ENCODE results near the gene RPS27A. TPM values are rescaled to one million over a fixed set of nuclear protein-coding genes. Genes with fewer than 3 reads are reported as not detected.
A peak's percentile ranks its signal among the peaks of the same experiment; 100 is the strongest.
"Not testable (repeated sequence)": the region's sequence is repeated elsewhere in the genome, so short reads cannot be mapped to it uniquely, and the experiment has no call there.

Gene RPS27A
- total and polyA plus RNA-seq, 8 donors: 501 to 1,369 (median 622) TPM

GRCh38 chr2:55268288-55268906 lies 35.9 kb downstream of the RPS27A start:
- peak overlapping the region; percentile 56 to 72 (median 68) for H3K4me3 ChIP-seq
- no peaks in the 10 kb centered on the region for H3K9me3 ChIP-seq
- H3K27me3 ChIP-seq: no peaks in the 10 kb centered on the region
- peaks cover 0 to 7% (median 5%) of the 10 kb centered on the region in 3 donors for H3K4me1 ChIP-seq
- peak overlapping the region; percentile 59 to 84 (median 78) for H3K27ac ChIP-seq
- FAIRE-seq (no peak), DNase-seq (no peak), ATAC-seq (peak in 3 of 4 donors; percentile 7 to 13 (median 12))
- no peak for TF ChIP-seq CTCF (IDR thresholded peaks at IDR 0.05)
- intact Hi-C loops (cut with DNase I): no loop called here
- H3K36me3 ChIP-seq: peaks cover 0 to 9% (median 0%) of the 10 kb centered on the region in 3 donors
- 6% methylated on average over 13 of the region's 13 CpGs for WGBS, 2 donors

- H3K27ac ChIP-seq: peak within 1 kb of the TSS; percentile 59 to 84 (median 78)
- DNase-seq (peak; percentile 92 to 97 (median 96)), ATAC-seq (peak; percentile 99 to 100 (median 100)), FAIRE-seq (peak; percentile 47)
- peak within 1 kb of the TSS; percentile 56 to 72 (median 68) for H3K4me3 ChIP-seq
- 0 to 1% methylated on average over 43 of the region's 43 CpGs for WGBS, 2 donors
- intact Hi-C loops (cut with DNase I): no loop called here
- H3K36me3 ChIP-seq: peaks cover 0 to 7% (median 0%) of the 10 kb centered on the region in 3 donors
- no peaks in the 10 kb centered on the region for H3K27me3 ChIP-seq
- peaks cover 0 to 7% (median 5%) of the 10 kb centered on the region in 3 donors for H3K4me1 ChIP-seq
- H3K9me3 ChIP-seq: no peaks in the 10 kb centered on the region
- peak in 1 of 4 donors; percentile 11 for TF ChIP-seq CTCF (IDR thresholded peaks at IDR 0.05)
Measured at GRCh38 chr2:55268907-55269644, 36.6 kb downstream of the RPS27A start, which contains the start of gene MTIF2. TSS of gene MTIF2 (minus strand) at chr2:55269231. CDS start at chr2:55263858, 5,373 bp downstream.

DNA sequence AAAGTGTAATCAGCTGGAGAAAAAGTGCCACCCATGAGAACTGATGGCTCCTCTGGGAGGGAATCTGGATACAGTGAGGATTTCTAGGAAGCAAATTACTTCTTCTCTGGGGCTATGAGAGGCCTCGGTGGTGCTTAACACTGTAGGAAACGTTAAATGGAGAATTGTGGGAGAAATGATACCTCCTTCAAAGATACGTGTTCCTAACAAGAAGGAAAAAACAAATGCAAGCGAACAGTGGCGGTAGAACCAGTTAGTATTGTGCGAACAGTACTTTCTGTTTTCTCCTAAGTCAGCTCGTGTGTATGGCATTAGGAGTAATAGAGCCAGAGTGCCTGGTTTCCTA lies 37.1 kb downstream of the RPS27A start:
- intact Hi-C loops (cut with DNase I): no loop called here
- WGBS, 2 donors: 48 to 54% methylated on average over 7 of the region's 7 CpGs
- FAIRE-seq: no peak
- Histone ChIP-seq H3K4me3 (peak overlapping the region; percentile 56 to 72 (median 68)), H3K27ac (peak overlapping the region in 3 of 4 donors; percentile 75 to 84 (median 80)), H3K4me1 (peaks cover 0 to 7% (median 5%) of the 10 kb centered on the region in 3 donors), H3K9me3 (no peaks in the 10 kb centered on the region), H3K36me3 (peaks cover 0 to 7% (median 0%) of the 10 kb centered on the region in 3 donors), H3K27me3 (no peaks in the 10 kb centered on the region)
- peak; percentile 15 to 32 (median 23) for ATAC-seq
- no peak for TF ChIP-seq CTCF (IDR thresholded peaks at IDR 0.05)
- no peak for DNase-seq

DNA sequence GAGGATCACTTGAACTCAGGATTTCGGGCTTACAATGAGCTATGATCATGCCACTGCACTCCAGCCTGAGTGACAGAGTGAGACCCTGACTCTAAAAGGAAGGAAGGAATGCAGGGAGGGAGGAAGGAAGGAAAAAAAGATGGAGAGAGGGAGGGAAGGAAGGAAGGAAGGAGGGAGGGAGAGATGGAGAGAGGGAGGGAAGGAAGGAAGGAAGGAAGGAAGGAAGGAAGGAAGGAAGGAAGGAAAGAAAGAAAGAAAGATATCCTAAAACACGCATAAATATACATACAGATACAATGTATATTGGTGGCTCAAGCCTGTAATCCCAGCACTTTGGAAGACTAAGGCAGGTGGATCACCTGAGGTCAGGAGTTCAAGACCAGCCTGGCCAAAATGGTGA lies 41.9 kb downstream of the RPS27A start:
- not testable (repeated sequence) for FAIRE-seq
- intact Hi-C loops (cut with DNase I): loop anchor here in 1 of 3 donors (10.0 kb wide), 1 partner anchor 160 kb away; no protein-coding TSS in a partner anchor
- WGBS, 2 donors: 83 to 90% methylated on average over 2 of the region's 2 CpGs

DNA sequence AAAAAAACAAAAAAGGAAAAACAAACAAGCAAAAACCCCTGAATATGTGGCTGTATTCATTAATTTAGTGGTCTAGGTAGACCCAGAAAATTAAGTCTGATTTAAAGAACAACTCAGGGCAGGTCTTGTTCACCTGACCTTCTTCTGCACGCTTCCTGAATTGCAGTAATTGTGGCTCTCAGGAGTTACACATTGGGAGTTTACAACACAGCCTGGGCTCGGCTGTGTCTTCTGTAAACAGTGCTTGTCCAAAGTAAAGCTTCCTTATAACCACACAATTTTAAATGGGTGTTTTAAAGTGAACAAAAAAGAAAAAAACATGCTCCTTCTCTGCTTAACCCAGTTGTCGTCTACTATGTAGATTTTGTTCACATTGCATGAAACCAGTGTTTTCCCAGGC lies 44.8 kb downstream of the RPS27A start:
- Histone ChIP-seq H3K9me3 (no peaks in the 10 kb centered on the region), H3K36me3 (no peaks in the 10 kb centered on the region), H3K27ac (no peak overlapping the region), H3K4me1 (peaks cover 0 to 4% (median 0%) of the 10 kb centered on the region in 3 donors), H3K27me3 (no peaks in the 10 kb centered on the region), H3K4me3 (no peak overlapping the region)
- TF ChIP-seq CTCF (IDR thresholded peaks at IDR 0.05): no peak
- ATAC-seq: no peak
- 89 to 96% methylated on average over 3 of the region's 3 CpGs for WGBS, 2 donors
- DNase-seq: no peak
- intact Hi-C loops (cut with DNase I): loop anchor here in 1 of 3 donors (10.0 kb wide), 1 partner anchor 157 kb away; no protein-coding TSS in a partner anchor
- FAIRE-seq: no peak

More for the DNA sequence above, 41.9 kb downstream of the RPS27A start:
- not testable (repeated sequence) for H3K27me3 ChIP-seq, DNase-seq, H3K9me3 ChIP-seq, H3K4me1 ChIP-seq, H3K36me3 ChIP-seq, H3K4me3 ChIP-seq, ATAC-seq, H3K27ac ChIP-seq

DNA sequence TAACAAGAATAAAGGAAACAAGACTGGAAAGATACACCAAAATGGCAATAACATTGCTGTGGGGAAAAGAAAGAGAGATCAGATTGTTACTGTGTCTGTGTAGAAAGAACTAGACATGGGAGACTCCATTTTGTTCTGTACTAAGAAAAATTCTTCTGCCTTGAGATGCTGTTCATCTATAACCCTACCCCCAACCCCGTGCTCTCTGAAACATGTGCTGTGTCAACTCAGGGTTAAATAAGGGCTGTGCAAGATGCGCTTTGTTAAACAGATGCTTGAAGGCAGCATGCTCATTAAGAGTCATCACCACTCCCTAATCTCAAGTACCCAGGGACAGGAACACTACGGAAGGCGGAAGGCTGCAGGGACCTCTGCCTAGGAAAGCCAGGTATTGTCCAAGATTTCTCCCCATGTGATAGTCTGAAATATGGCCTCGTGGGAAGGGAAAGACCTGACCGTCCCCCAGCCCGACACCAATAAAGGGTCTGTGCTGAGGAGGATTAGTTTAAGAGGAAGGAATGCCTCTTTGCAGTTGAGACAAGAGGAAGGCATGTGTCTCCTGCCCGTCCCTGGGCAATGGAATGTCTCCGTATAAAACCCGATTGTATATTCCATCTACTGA lies 46.8 kb downstream of the RPS27A start:
- H3K27me3 ChIP-seq, H3K4me1 ChIP-seq, H3K27ac ChIP-seq, FAIRE-seq, DNase-seq, H3K9me3 ChIP-seq, H3K4me3 ChIP-seq, H3K36me3 ChIP-seq, ATAC-seq: not testable (repeated sequence)
- intact Hi-C loops (cut with DNase I): loop anchor here in 1 of 3 donors (10.0 kb wide), 1 partner anchor 155 kb away; no protein-coding TSS in a partner anchor
- 70 to 76% methylated on average over 10 of the region's 10 CpGs for WGBS, 2 donors

- not testable (repeated sequence) for FAIRE-seq, H3K36me3 ChIP-seq, H3K4me3 ChIP-seq, H3K27ac ChIP-seq, ATAC-seq, H3K9me3 ChIP-seq, H3K27me3 ChIP-seq, H3K4me1 ChIP-seq, DNase-seq
- intact Hi-C loops (cut with DNase I): loop anchor here in 1 of 3 donors (10.0 kb wide), 1 partner anchor 155 kb away; no protein-coding TSS in a partner anchor
- WGBS, 2 donors: 67 to 70% methylated on average over 7 of the region's 7 CpGs
Measured at GRCh38 chr2:55279859-55280424, 47.5 kb downstream of the RPS27A start.

Measured in pancreas (tissue), 10 donors.